HuH-7 (cell line): ENCODE data around the gene DISC1.
"Not testable (repeated sequence)": the region's sequence is repeated elsewhere in the genome, so short reads cannot be mapped to it uniquely, and the experiment has no call there.

Experiments
- DNase-seq: peaks from one replicate; pipeline ENCODE4 v3.0.0; 2011; ENCODE audit warnings: low spot score

Gene DISC1

GRCh38 chr1:231667896-231668506 lies 41.4 kb downstream of the DISC1 start:
- no peak for DNase-seq

GRCh38 chr1:231668826-231669225 lies 42.2 kb downstream of the DISC1 start:
- DNase-seq: no peak

GRCh38 chr1:231669864-231670621 lies 43.5 kb downstream of the DISC1 start:
- DNase-seq: not testable (repeated sequence)

GRCh38 chr1:231670755-231671154 lies 44.2 kb downstream of the DISC1 start:
- no peak for DNase-seq

GRCh38 chr1:231674575-231674974 lies 48.0 kb downstream of the DISC1 start:
- DNase-seq: no peak

GRCh38 chr1:231676487-231676886 lies 49.9 kb downstream of the DISC1 start:
- no peak for DNase-seq

DNA sequence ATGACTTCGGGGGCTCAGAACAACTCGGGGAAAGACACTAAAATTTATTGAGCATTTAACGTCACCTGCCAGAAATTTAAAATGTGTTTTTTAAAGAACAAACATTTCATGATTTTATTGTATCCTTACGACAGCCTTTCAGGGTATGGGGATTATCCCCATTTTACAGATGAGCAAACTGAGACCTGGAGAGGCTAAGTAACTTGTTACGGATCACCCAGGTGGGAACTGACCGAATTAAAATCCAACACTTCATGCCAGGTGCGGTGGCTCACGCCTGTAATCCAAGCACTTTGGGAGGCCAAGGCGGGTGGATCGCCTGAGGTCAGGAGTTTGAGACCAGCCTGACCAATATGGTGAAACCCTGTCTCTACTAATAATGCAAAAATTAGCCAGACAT lies 50.9 kb downstream of the DISC1 start:
- DNase-seq: no peak

GRCh38 chr1:231678011-231678432 lies 51.4 kb downstream of the DISC1 start:
- no peak for DNase-seq

GRCh38 chr1:231679109-231679508 lies 52.5 kb downstream of the DISC1 start:
- no peak for DNase-seq

GRCh38 chr1:231681006-231681405 lies 54.4 kb downstream of the DISC1 start:
- DNase-seq: no peak

DNA sequence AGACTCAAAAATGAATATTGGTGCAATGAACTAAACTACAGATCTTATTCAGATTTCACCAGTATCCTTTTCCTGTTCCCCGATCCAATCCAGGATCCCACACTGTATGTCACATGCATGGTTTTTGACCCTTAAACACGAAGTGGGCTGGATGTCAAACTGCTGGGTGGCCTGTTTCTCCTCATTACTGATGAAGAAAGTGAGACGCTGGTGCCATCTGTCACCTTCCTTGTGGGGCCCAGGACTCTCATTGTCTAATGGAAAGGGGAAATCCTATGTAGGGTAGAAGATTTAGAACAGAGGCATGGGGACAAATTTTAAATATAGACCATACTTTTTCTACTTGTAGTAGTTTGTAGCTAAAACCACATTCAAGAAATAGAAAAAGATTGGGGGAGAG lies 56.2 kb downstream of the DISC1 start:
- DNase-seq: no peak

DNA sequence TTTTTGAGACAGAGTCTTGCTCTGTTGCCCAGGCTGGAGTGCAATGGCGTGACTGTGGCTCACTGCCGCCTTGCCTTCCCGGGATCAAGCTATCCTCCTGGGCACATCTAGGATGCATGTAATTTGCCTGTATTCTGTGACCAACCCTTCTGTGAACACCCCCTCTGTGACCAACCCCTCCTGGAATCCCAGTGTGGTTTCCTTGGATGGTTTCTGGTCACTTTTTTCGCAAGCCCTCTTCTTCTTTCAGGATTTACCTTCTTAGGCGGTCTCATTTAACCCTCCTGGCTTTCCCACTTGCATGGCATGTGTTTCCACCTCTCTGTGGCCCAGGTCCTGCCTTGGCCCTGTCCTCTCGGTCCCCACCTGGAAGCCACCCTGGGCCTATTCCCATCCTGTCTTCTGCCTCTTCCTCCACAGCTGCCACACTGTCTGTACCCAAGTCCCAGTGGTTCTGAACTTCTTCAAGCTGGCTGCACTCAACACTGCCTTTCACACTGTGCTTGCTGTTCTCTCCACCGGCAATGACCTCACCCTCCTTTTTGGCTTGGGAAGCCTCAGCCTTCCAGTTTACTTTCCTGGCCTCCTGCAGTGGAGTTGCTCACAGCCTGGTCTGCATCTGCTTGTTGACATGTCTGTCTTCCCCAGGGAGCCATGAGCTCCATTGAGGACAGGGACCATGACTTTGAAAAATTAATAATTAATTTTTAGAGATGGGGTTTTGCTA lies 57.0 kb downstream of the DISC1 start:
- no peak for DNase-seq

GRCh38 chr1:231684356-231685244 lies 58.0 kb downstream of the DISC1 start:
- DNase-seq: no peak

GRCh38 chr1:231686384-231686783 lies 59.8 kb downstream of the DISC1 start:
- DNase-seq: no peak

GRCh38 chr1:231688989-231689388 lies 62.4 kb downstream of the DISC1 start:
- DNase-seq: no peak

- DNase-seq: no peak
Measured at GRCh38 chr1:231690059-231690458, 63.5 kb downstream of the DISC1 start.

DNA sequence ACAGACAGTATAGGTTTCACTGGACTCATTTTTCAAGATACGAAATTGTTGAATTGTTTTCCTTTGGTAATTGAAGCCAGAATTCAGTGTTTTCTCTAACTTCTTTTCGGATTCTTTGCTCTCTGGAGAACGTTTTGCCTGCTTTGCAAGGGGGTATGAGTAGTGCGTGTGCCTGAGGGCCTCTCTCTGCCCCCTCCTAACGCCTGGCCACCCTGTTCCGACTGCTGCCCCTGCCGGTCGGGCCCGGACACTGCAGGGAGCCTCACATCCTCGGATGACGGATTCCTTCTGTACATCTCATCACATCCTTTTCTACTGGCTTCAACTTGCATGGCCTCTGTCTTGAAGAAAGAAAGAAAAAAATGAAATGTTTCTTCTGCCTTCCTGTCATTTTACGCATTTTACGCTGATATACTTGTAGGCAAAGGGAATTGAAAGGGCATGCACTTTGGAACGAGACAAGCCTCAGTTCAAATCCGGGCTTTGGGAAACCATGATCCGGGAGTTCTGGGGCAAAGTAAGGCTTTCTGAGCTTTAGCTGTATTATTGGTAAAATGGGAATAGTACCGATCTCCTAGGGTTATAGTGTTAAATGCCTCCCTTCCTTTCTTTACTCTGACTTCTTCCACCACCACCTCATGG lies 65.1 kb downstream of the DISC1 start:
- peak; percentile 81 for DNase-seq

DNA sequence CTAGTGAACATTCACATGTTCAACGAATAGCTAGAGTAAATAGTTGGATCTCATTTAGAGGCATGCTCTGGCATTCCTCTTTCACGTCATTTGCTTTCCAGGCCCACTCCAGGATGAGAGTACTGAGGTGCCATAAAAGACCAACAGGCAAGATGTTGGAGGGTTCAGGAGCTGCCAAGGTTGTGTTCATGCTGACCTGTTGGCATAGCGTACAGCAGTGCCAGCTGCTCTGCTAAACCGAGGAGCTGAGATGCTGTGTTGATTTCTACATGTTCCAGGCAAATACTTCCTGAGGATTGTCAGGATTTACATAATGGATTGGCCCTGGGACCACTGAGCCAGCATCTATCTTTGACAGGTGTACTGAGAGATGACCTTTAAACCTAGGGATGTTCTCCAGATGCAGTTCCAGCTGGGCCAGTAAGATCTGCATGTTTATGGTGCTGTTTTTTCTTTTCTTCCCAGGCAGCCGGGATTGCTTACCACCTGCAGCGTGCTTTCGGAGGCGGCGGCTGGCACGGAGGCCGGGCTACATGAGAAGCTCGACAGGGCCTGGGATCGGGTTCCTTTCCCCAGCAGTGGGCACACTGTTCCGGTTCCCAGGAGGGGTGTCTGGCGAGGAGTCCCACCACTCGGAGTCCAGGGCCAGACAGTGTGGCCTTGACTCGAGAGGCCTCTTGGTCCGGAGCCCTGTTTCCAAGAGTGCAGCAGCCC lies 66.9 kb downstream of the DISC1 start:
- DNase-seq: no peak

DNA sequence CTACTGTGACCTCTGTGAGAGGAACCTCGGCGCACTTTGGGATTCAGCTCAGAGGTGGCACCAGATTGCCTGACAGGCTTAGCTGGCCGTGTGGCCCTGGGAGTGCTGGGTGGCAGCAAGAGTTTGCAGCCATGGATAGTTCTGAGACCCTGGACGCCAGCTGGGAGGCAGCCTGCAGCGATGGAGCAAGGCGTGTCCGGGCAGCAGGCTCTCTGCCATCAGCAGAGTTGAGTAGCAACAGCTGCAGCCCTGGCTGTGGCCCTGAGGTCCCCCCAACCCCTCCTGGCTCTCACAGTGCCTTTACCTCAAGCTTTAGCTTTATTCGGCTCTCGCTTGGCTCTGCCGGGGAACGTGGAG lies 67.5 kb downstream of the DISC1 start:
- no peak for DNase-seq

GRCh38 chr1:231694465-231695077 lies 68.0 kb downstream of the DISC1 start:
- DNase-seq: no peak
